GM12801 (cell line): ENCODE data around the gene SLC8A2.

Source experiments
- TF ChIP-seq, protein P1 (sequence below): IDR thresholded peaks from one replicate; pipeline ENCODE4 v1.5.1; 2011; ENCODE audit warnings: control low read depth; ENCODE audit not compliant: insufficient read length; ENCODE audit errors: extremely low read depth

SLC8A2 gene

GRCh38 chr19:47471733-47472457 is at the start of gene SLC8A2:
SLC8A2 (minus strand) TSS chr19:47471893; CDS start chr19:47466403, 5,490 bp downstream.
- TF ChIP-seq, protein P1, sequence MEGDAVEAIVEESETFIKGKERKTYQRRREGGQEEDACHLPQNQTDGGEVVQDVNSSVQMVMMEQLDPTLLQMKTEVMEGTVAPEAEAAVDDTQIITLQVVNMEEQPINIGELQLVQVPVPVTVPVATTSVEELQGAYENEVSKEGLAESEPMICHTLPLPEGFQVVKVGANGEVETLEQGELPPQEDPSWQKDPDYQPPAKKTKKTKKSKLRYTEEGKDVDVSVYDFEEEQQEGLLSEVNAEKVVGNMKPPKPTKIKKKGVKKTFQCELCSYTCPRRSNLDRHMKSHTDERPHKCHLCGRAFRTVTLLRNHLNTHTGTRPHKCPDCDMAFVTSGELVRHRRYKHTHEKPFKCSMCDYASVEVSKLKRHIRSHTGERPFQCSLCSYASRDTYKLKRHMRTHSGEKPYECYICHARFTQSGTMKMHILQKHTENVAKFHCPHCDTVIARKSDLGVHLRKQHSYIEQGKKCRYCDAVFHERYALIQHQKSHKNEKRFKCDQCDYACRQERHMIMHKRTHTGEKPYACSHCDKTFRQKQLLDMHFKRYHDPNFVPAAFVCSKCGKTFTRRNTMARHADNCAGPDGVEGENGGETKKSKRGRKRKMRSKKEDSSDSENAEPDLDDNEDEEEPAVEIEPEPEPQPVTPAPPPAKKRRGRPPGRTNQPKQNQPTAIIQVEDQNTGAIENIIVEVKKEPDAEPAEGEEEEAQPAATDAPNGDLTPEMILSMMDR: no peak

DNA sequence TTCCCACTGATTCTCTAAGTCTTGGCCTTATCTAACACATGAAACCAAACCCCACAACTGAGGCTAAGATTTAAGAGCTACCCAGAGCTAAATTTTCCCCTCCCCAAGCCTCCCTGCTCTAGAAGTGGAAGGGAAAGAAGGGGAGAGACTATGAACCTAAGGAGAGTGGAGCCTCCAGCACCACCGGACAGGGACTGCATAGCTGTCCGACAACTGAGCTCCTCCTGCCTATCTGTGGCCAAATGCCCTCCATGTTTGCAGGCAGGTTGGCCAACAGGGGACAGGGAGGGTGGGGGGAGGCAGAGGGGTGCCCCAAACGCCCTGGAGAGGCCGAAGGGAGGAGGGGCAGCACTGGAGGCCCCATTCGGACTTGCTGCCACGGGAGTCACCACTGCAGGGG is 49.1 kb upstream of the SLC8A2 start:
- TF ChIP-seq, protein P1: no peak

GRCh38 chr19:47520343-47520806 is 48.7 kb upstream of the SLC8A2 start:
- TF ChIP-seq, protein P1: no peak

DNA sequence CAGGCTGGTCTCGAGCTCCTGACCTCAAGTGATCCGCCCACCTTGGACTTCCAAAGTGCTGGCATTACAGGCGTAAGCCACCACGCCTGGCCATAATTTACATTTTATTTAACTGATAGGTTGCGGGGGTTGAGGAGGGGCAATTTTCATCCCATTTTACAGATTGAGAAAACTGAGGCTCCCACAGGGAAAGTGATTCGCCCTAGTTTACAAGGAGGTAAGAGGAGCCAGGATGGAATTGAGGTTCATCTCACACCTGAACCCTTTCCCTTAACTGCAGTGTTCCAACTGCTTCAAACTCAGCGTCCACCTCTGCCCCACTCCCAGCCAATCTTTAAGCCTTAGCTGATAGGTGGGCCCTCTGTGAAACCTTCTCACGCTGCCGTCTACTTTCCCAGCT is 47.2 kb upstream of the SLC8A2 start:
- TF ChIP-seq, protein P1: no peak

DNA sequence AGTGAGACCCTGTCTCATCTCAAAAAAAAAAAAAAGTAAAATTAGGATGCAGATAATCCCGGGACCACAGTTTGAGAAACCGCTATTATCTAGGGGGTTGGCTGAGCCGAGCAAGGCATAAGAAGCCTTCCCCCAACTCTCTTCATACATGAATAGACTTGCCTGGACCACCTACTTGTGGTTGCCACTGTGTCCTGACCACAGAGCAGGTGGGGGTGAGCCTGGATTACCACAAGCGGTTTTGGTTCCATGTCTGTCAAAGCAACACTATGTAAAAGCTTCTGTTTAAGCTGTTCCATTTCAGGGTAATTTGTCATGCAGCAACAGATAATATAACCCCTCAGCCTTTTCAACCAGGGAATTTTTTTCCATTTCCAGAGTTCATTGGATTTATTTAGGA is 46.4 kb upstream of the SLC8A2 start:
- TF ChIP-seq, protein P1: no peak

GRCh38 chr19:47514869-47515588 is 43.3 kb upstream of the SLC8A2 start, which contains the start of gene NAPA:
NAPA (minus strand) TSS chr19:47515063; CDS start chr19:47514940, 123 bp downstream.
- TF ChIP-seq, protein P1: no peak

DNA sequence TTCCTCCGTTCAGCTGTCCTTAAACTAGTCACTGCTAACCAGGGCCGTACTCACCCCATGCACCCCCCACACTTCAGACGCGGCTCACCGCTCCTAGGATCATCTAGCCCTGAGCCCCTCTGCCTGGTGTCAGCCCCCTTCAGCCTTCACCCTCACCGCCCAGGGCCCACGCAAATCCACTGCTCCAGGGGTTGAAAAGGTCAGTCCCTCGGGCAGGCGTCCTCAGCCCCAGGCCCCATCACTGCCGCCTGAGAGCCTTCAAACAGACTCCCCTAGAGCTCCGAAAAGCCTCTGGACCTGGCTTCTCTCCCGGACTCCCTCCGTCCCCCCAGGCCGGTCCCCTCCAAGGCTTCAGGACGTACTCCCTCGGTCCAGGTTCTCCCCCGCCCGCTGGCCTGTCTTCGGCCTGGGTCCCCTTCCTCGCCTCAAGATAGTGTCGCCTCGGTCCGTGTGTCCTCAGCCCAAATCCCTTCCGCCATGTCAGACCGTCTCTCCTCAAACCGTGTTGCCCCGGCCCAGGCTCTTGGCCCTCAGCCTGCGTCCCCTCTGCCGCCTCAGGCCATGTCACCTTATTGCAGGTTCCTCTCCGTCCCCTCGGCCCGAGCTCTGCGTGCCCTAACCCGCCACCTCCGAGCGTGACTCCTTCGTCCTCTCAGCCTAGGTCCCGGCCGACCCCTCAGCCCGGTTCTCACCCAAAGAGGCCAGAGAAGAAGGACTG is 42.6 kb upstream of the SLC8A2 start:
- TF ChIP-seq, protein P1: no peak
